WTC11 (cell line): ENCODE results near the gene OTC. TPM values are rescaled to one million over a fixed set of nuclear protein-coding genes. Genes with fewer than 3 reads are reported as not detected.

Experiments
- ATAC-seq: fragments of 200-7000 bp; cut with Tn5 transposase; 2 replicates; pipeline ENCODE4 v1.10.0; 2021; ENCODE audit warnings: mild to moderate bottlenecking, moderate library complexity
- CTCF ChIA-PET: fragments of 300-600 bp; sonication (Branson Sonifier 250); formaldehyde crosslinking; loops from one replicate; lab custom pipeline; 2021; ENCODE audit warnings: antibody characterized with exemption; lab: Charles Lee
- POLR2A ChIA-PET: fragments of 350-600 bp; sonication (Branson Sonifier 250); formaldehyde crosslinking; loops from one replicate; lab custom pipeline; 2021; ENCODE audit warnings: antibody characterized with exemption; lab: Charles Lee
- DNase-seq: peaks from one replicate; pipeline ENCODE4 v3.0.0; 2021; ENCODE audit warnings: low spot score
- H3K27ac Mint-ChIP-seq: 2 replicates; pipeline ENCODE4 v1.8.0; 2021; ENCODE audit warnings: mixed read lengths
- H3K27me3 Mint-ChIP-seq: 2 replicates; pipeline ENCODE4 v1.8.0; 2021; ENCODE audit warnings: low read depth, mild to moderate bottlenecking, moderate library complexity, mixed read lengths
- H3K36me3 Mint-ChIP-seq: 2 replicates; pipeline ENCODE4 v1.8.0; 2021; ENCODE audit warnings: mixed read lengths
- H3K4me1 Mint-ChIP-seq: 2 replicates; pipeline ENCODE4 v1.8.0; 2022; ENCODE audit warnings: mixed read lengths
- H3K4me3 Mint-ChIP-seq: 2 replicates; pipeline ENCODE4 v1.8.0; 2021; ENCODE audit warnings: mild to moderate bottlenecking, moderate library complexity, mixed read lengths
- H3K9me3 Mint-ChIP-seq: 2 replicates; pipeline ENCODE4 v1.8.0; 2021; ENCODE audit warnings: mixed read lengths
- AR ChIP-seq: fragments of 250-450 bp; sonication (Bioruptor Pico); IDR thresholded peaks from 2 replicates; pipeline ENCODE4 v1.9.0; 2021; ENCODE audit warnings: mild to moderate bottlenecking
- ATF1 ChIP-seq: sonication (generic); formaldehyde crosslinking; IDR thresholded peaks from 2 replicates; pipeline ENCODE4 v1.8.1; 2023; ENCODE audit warnings: mild to moderate bottlenecking, moderate library complexity, missing genetic modification reagents
- CREM ChIP-seq: sonication (generic); formaldehyde crosslinking; IDR thresholded peaks from 2 replicates; pipeline ENCODE4 v1.8.1; 2022; ENCODE audit warnings: mild to moderate bottlenecking, missing genetic modification reagents, moderate library complexity
- CTCF ChIP-seq: fragments of 200-600 bp; IDR thresholded peaks from 2 replicates; pipeline ENCODE4 v1.8.0; 2022; ENCODE audit warnings: antibody characterized with exemption
- ELF4 ChIP-seq: sonication (generic); formaldehyde crosslinking; IDR thresholded peaks from 2 replicates; pipeline ENCODE4 v1.8.1; 2022; ENCODE audit warnings: low read depth, mild to moderate bottlenecking, moderate library complexity, missing genetic modification reagents
- ETV6 ChIP-seq: sonication (generic); formaldehyde crosslinking; IDR thresholded peaks from 2 replicates; pipeline ENCODE4 v1.8.1; 2022; ENCODE audit warnings: mild to moderate bottlenecking, missing genetic modification reagents
- FOXP4 ChIP-seq: sonication (generic); formaldehyde crosslinking; IDR thresholded peaks from 2 replicates; pipeline ENCODE4 v1.8.0; 2022; ENCODE audit warnings: mild to moderate bottlenecking, missing genetic modification reagents
- GABPB1 ChIP-seq: sonication (generic); formaldehyde crosslinking; IDR thresholded peaks from 2 replicates; pipeline ENCODE4 v1.8.1; 2023; ENCODE audit warnings: mild to moderate bottlenecking, missing genetic modification reagents
- GRHL2 ChIP-seq: fragments of 250-450 bp; sonication (Bioruptor Pico); IDR thresholded peaks from 2 replicates; pipeline ENCODE4 v1.8.0; 2022; ENCODE audit warnings: mild to moderate bottlenecking, moderate library complexity; ENCODE audit not compliant: insufficient replicate concordance, severe bottlenecking
- HMGA2 ChIP-seq: fragments of 250-450 bp; sonication (Bioruptor Pico); IDR thresholded peaks from 2 replicates; pipeline ENCODE4 v1.4.0; 2021; ENCODE audit warnings: mild to moderate bottlenecking, moderate library complexity
- JUN ChIP-seq: sonication (generic); formaldehyde crosslinking; IDR thresholded peaks from 2 replicates; pipeline ENCODE4 v1.8.0; 2023; ENCODE audit warnings: mild to moderate bottlenecking, missing genetic modification reagents
- KAT7 ChIP-seq: sonication (generic); formaldehyde crosslinking; IDR thresholded peaks from 2 replicates; pipeline ENCODE4 v1.8.1; 2023; ENCODE audit warnings: missing genetic modification reagents, mild to moderate bottlenecking, borderline replicate concordance
- MYBL2 ChIP-seq: sonication (generic); formaldehyde crosslinking; IDR thresholded peaks from 2 replicates; pipeline ENCODE4 v1.8.1; 2023; ENCODE audit warnings: mild to moderate bottlenecking, moderate library complexity, missing genetic modification reagents
- NFATC4 ChIP-seq: fragments of 250-450 bp; sonication (Bioruptor Pico); IDR thresholded peaks from 2 replicates; pipeline ENCODE4 v1.9.0; 2021; ENCODE audit warnings: mild to moderate bottlenecking
- SMAD3 ChIP-seq: sonication (generic); formaldehyde crosslinking; IDR thresholded peaks from 2 replicates; pipeline ENCODE4 v1.8.0; 2022; ENCODE audit warnings: missing genetic modification reagents, mild to moderate bottlenecking, borderline replicate concordance
- SMAD4 ChIP-seq: sonication (generic); formaldehyde crosslinking; IDR thresholded peaks from 2 replicates; pipeline ENCODE4 v1.8.0; 2022; ENCODE audit warnings: mild to moderate bottlenecking, missing genetic modification reagents
- TEAD4 ChIP-seq: sonication (generic); formaldehyde crosslinking; IDR thresholded peaks from 2 replicates; pipeline ENCODE4 v1.8.0; 2022; ENCODE audit warnings: mild to moderate bottlenecking, missing genetic modification reagents
- ZBTB21 ChIP-seq: sonication (generic); formaldehyde crosslinking; IDR thresholded peaks from 2 replicates; pipeline ENCODE4 v1.8.1; 2023; ENCODE audit warnings: mild to moderate bottlenecking, missing genetic modification reagents, borderline replicate concordance
- ZMAT4 ChIP-seq: fragments of 250-450 bp; sonication (Bioruptor Pico); IDR thresholded peaks from 2 replicates; pipeline ENCODE4 v1.9.0; 2021; ENCODE audit warnings: mild to moderate bottlenecking
- ZNF263 ChIP-seq: sonication (generic); formaldehyde crosslinking; IDR thresholded peaks from 2 replicates; pipeline ENCODE4 v1.8.1; 2022; ENCODE audit warnings: low read depth, mild to moderate bottlenecking, moderate library complexity, missing genetic modification reagents
- ZNF317 ChIP-seq: sonication (generic); formaldehyde crosslinking; IDR thresholded peaks from 2 replicates; pipeline ENCODE4 v1.8.1; 2023; ENCODE audit warnings: low read depth, mild to moderate bottlenecking, moderate library complexity, missing genetic modification reagents, borderline replicate concordance
- ZNF396 ChIP-seq: fragments of 250-450 bp; sonication (Bioruptor Pico); IDR thresholded peaks from 2 replicates; pipeline ENCODE4 v1.8.0; 2021; ENCODE audit warnings: mild to moderate bottlenecking, moderate library complexity, borderline replicate concordance
- ZNF416 ChIP-seq: fragments of 250-450 bp; sonication (Bioruptor Pico); IDR thresholded peaks from 2 replicates; pipeline ENCODE4 v1.9.0; 2021; ENCODE audit warnings: mild to moderate bottlenecking, inconsistent platforms
- total RNA-seq: library from RNA; stranded (reverse); gene quantifications from 3 replicates; pipeline ENCODE4 v1.2.3, GENCODE V29; 2021

OTC gene
- total RNA-seq, 1 experiment from 2014 or later = not detected

- TF ChIP-seq SMAD4 (CRISPR knock-in tag) (no peak), ELF4 (CRISPR knock-in tag) (no peak)
Measured at GRCh38 chrX:38312436-38312835, 40.0 kb upstream of the OTC start (continued).

GRCh38 chrX:38313190-38313589 is 39.2 kb upstream of the OTC start:
- DNase-seq (no peak), ATAC-seq (no peak)
- Mint-ChIP-seq H3K27ac (no peak overlapping the region), H3K27me3 (no peaks in the 10 kb centered on the region), H3K4me3 (no peak overlapping the region), H3K36me3 (no peaks in the 10 kb centered on the region), H3K4me1 (no peaks in the 10 kb centered on the region), H3K9me3 (no peaks in the 10 kb centered on the region)
- POLR2A ChIA-PET = no interaction called here
- TF ChIP-seq ZNF317 (CRISPR knock-in tag) (no peak), SMAD3 (no peak), AR (CRISPR knock-in tag) (no peak), CREM (no peak), KAT7 (CRISPR knock-in tag) (no peak), GRHL2 (no peak), CTCF (no peak), ZMAT4 (CRISPR knock-in tag) (no peak), HMGA2 (CRISPR knock-in tag) (no peak), JUN (CRISPR knock-in tag) (no peak), ZNF263 (CRISPR knock-in tag) (no peak), TEAD4 (CRISPR knock-in tag) (no peak), SMAD4 (CRISPR knock-in tag) (no peak)
- CTCF ChIA-PET = no interaction called here

GRCh38 chrX:38315186-38315585 is 37.2 kb upstream of the OTC start:
- ChIA-PET CTCF (no interaction called here), POLR2A (no interaction called here)
- TF ChIP-seq CTCF = no peak
- no peak for TF ChIP-seq FOXP4 (CRISPR knock-in tag)
- no peak for TF ChIP-seq SMAD3
- TF ChIP-seq GABPB1 (CRISPR knock-in tag) = no peak
- TF ChIP-seq TEAD4 (CRISPR knock-in tag) = no peak
- no peak for TF ChIP-seq ZNF396 (CRISPR knock-in tag)
- TF ChIP-seq ATF1 (CRISPR knock-in tag) = no peak
- no peak for TF ChIP-seq KAT7 (CRISPR knock-in tag)
- no peak for TF ChIP-seq ZNF416 (CRISPR knock-in tag)
- TF ChIP-seq ZBTB21 (CRISPR knock-in tag) = no peak
- TF ChIP-seq MYBL2 (CRISPR knock-in tag) = no peak
- no peak for TF ChIP-seq ETV6 (CRISPR knock-in tag)
- TF ChIP-seq NFATC4 (CRISPR knock-in tag) = no peak

More at GRCh38 chrX:38315186-38315585, 37.2 kb upstream of the OTC start:
- Mint-ChIP-seq H3K27ac (no peak overlapping the region), H3K4me1 (peaks cover 9% of the 10 kb centered on the region), H3K4me3 (no peak overlapping the region), H3K27me3 (no peaks in the 10 kb centered on the region), H3K9me3 (no peaks in the 10 kb centered on the region), H3K36me3 (no peaks in the 10 kb centered on the region)
- DNase-seq = no peak
- ATAC-seq = no peak
